GM19099 (cell line): ENCODE measurements around the gene GALNT3.

Source experiments
- POLR2A ChIP-seq: IDR thresholded peaks from 3 replicates; pipeline ENCODE4 v1.6.1; 2011; ENCODE audit warnings: low read depth; ENCODE audit not compliant: insufficient read length; ENCODE audit errors: extremely low read depth

Gene GALNT3

GRCh38 chr2:165793779-165794535 is at the start of gene GALNT3:
Gene GALNT3, minus strand, starts transcription at chr2:165794247. Its CDS starts 23,547 bp downstream, at chr2:165770700.
- no peak for TF ChIP-seq POLR2A

- TF ChIP-seq POLR2A, result no peak
These were observed 49.3 kb upstream of the GALNT3 start for GRCh38 chr2:165843351-165843750.

GRCh38 chr2:165840333-165840958 is 46.4 kb upstream of the GALNT3 start:
- TF ChIP-seq POLR2A, result no peak

GRCh38 chr2:165839610-165840009 is 45.6 kb upstream of the GALNT3 start:
- TF ChIP-seq POLR2A, result no peak

GRCh38 chr2:165837122-165837521 is 43.1 kb upstream of the GALNT3 start:
- TF ChIP-seq POLR2A, result no peak

- no peak for TF ChIP-seq POLR2A
These were observed 41.3 kb upstream of the GALNT3 start for GRCh38 chr2:165835363-165835762.

- no peak for TF ChIP-seq POLR2A
These were observed 39.1 kb upstream of the GALNT3 start for GRCh38 chr2:165833156-165833555.

GRCh38 chr2:165827921-165828276 is 33.9 kb upstream of the GALNT3 start:
- TF ChIP-seq POLR2A, result no peak

GRCh38 chr2:165827016-165827920 is 33.2 kb upstream of the GALNT3 start:
- no peak for TF ChIP-seq POLR2A

GRCh38 chr2:165825041-165825440 is 31.0 kb upstream of the GALNT3 start:
- no peak for TF ChIP-seq POLR2A

GRCh38 chr2:165820296-165820695 is 26.2 kb upstream of the GALNT3 start:
- no peak for TF ChIP-seq POLR2A

- TF ChIP-seq POLR2A, result no peak
These were observed 24.9 kb upstream of the GALNT3 start for GRCh38 chr2:165818920-165819319.

GRCh38 chr2:165815299-165816141 is 21.5 kb upstream of the GALNT3 start:
- TF ChIP-seq POLR2A, result no peak

- no peak for TF ChIP-seq POLR2A
These were observed 20.4 kb upstream of the GALNT3 start for GRCh38 chr2:165814473-165814872.
